ENCODE measurements around the gene ADAM12. TPM values are rescaled to one million over a fixed set of nuclear protein-coding genes. Genes with fewer than 3 reads are reported as not detected.

ADAM12 gene
- total and polyA plus RNA-seq, 9 of the 15 experiments (the other 6 are each of a cell fraction or from before 2014, with no cell fraction given), result not detected

DNA sequence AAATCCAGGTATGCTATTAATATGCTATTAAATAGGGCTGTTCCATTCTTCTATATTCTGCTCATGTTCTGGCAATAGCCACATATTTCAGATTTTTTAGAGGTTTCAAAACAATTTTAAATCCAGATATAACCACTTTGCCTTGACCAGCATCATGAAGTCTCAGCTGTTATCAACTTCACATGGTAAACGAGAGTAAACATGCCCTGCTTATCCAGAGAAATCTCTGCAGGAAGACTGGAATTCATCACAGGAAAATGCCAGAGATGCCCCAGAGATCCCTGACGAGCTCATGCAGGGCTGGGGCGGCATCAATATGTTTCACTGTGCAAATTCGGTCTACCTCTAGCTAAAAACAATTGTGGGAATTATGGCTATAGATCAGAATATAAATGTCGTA lies 365.4 kb downstream of the ADAM12 start:
- H3K27ac ChIP-seq (ENCODE audit: extremely low read depth, low read depth, low read length), result no peak overlapping the region
- no peak overlapping the region for H3K9ac ChIP-seq (ENCODE audit: insufficient read depth in 1 of 2, low read depth in 2 of 2, low read length in 2 of 2)
- TF ChIP-seq ZNF146 (CRISPR knock-in tag; IDR thresholded peaks at IDR 0.05; ENCODE audit: unreplicated experiment), result no peak
- TF ChIP-seq ESRRA (IDR thresholded peaks at IDR 0.05; ENCODE audit: borderline replicate concordance, low read depth), result no peak
- no peak for TF ChIP-seq ZNF197 (CRISPR knock-in tag; IDR thresholded peaks at IDR 0.05; ENCODE audit: low read depth)
- TF ChIP-seq ZNF239 (CRISPR knock-in tag; IDR thresholded peaks at IDR 0.05), result no peak
- TF ChIP-seq JUND (IDR thresholded peaks at IDR 0.05; ENCODE audit: borderline replicate concordance, low read depth, low read length), result no peak
- TF ChIP-seq JUND (tag; IDR thresholded peaks at IDR 0.05; ENCODE audit: borderline replicate concordance, low read depth, low read length), result no peak
- TF ChIP-seq PCBP2 (IDR thresholded peaks at IDR 0.05; ENCODE audit: low read depth, low read length, poor library complexity, severe bottlenecking), result no peak
- TF ChIP-seq ZNF184 (CRISPR knock-in tag; IDR thresholded peaks at IDR 0.05), result no peak
- TF ChIP-seq WHSC1 (IDR thresholded peaks at IDR 0.05; ENCODE audit: low read length), result no peak
- TF ChIP-seq, protein P1, sequence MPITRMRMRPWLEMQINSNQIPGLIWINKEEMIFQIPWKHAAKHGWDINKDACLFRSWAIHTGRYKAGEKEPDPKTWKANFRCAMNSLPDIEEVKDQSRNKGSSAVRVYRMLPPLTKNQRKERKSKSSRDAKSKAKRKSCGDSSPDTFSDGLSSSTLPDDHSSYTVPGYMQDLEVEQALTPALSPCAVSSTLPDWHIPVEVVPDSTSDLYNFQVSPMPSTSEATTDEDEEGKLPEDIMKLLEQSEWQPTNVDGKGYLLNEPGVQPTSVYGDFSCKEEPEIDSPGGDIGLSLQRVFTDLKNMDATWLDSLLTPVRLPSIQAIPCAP (CRISPR knock-in tag; IDR thresholded peaks at IDR 0.05; ENCODE audit: borderline replicate concordance), result no peak
- no peak for TF ChIP-seq SPI1 (IDR thresholded peaks at IDR 0.05; ENCODE audit: borderline replicate concordance, low read depth, low read length)
- no peak for TF ChIP-seq MITF (IDR thresholded peaks at IDR 0.05)
- TF ChIP-seq ZFX (CRISPR knock-in tag; IDR thresholded peaks at IDR 0.05), result no peak
- in situ Hi-C loops (cut with MboI) (no loop called here), intact Hi-C loops (cut with micrococcal nuclease) (no loop called here)
- no peaks in the 10 kb centered on the region for H3K4me1 ChIP-seq (replicated peaks in 1 of 2; ENCODE audit: control insufficient read depth in 2 of 2, insufficient read depth in 2 of 2, low read length in 2 of 2)
- ChIA-PET POLR2A (no interaction called here), CTCF (ENCODE audit: low intra/inter-chr PET ratio) (no interaction called here)
- FAIRE-seq (no peak), ATAC-seq (no peak), DNase-seq (ENCODE audit: extremely low read depth in 1 of 4, low spot score in 3 of 4) (no peak)
- no peaks in the 10 kb centered on the region for H3K27me3 ChIP-seq (ENCODE audit: control insufficient read depth in 2 of 2, insufficient read depth in 2 of 2, low read length in 2 of 2)
- H2AFZ ChIP-seq (ENCODE audit: low read depth, low read length), result no peak overlapping the region
- no peaks in the 10 kb centered on the region for H3K36me3 ChIP-seq (ENCODE audit: control insufficient read depth, insufficient read depth, low read length)
- 0% methylated on average over 5 of the region's 5 CpGs for WGBS (ENCODE audit: insufficient coverage, low coverage, missing lambda C conversion rate)
- H3K9me1 ChIP-seq (ENCODE audit: control insufficient read depth, insufficient read depth, low read length), result no peaks in the 10 kb centered on the region
- no peak overlapping the region for H3K4me2 ChIP-seq (ENCODE audit: insufficient read depth, low read length)
- no peak overlapping the region for H3K4me3 ChIP-seq
- H4K20me1 ChIP-seq (replicated peaks; ENCODE audit: control insufficient read depth, insufficient read depth, low read length), result no peaks in the 10 kb centered on the region
- H3K9me3 ChIP-seq (replicated peaks; ENCODE audit: control insufficient read depth, insufficient read depth, low read depth, low read length), result no peaks in the 10 kb centered on the region
- BruUV-seq (replicated peaks), result no TSS peak
- H3K79me2 ChIP-seq (ENCODE audit: control insufficient read depth, insufficient read depth, low read length), result no peaks in the 10 kb centered on the region

Measured in K562 (cell line).